Psoas muscle (tissue), 8 donors: ENCODE results near the gene TNIP3. TPM values are rescaled to one million over a fixed set of nuclear protein-coding genes. Genes with fewer than 3 reads are reported as not detected.

Experiments
- ATAC-seq, 4 donors: fragments of 200-7000 bp; cut with Tn5 transposase; one replicate each; pipeline ENCODE4 v1.9.1; 2020; ENCODE audit warnings: moderate library complexity in 3 of 4, mild to moderate bottlenecking in 2 of 4
- DNase-seq, 2 donors: peaks; one replicate each; pipeline ENCODE4 v3.0.0-alpha.2; 2020
- H3K27ac ChIP-seq: fragments of 200-600 bp; one replicate; pipeline ENCODE4 v1.8.0; 2022
- H3K27me3 ChIP-seq, 3 donors: fragments of 200-600 bp in 1 of 3; one replicate each; pipeline versions ENCODE4 v1.6.1 to v1.8.0; 2013 to 2022; ENCODE audit warnings: low read length in 2 of 3, mild to moderate bottlenecking in 2 of 3, moderate library complexity in 1 of 3; ENCODE audit not compliant: insufficient read depth in 3 of 3
- H3K36me3 ChIP-seq, 2 donors: fragments of 200-600 bp in 1 of 2; one replicate each; pipeline versions ENCODE4 v1.6.1 to v1.8.0; 2013 to 2022; ENCODE audit warnings: low read depth in 1 of 2, mild to moderate bottlenecking in 1 of 2, moderate library complexity in 1 of 2; ENCODE audit not compliant: insufficient read depth in 1 of 2
- H3K4me1 ChIP-seq: fragments of 200-600 bp; one replicate; pipeline ENCODE4 v1.8.0; 2022
- H3K4me3 ChIP-seq: fragments of 200-600 bp; one replicate; pipeline ENCODE4 v1.8.0; 2022; ENCODE audit warnings: mild to moderate bottlenecking
- H3K9me3 ChIP-seq: fragments of 200-600 bp; one replicate; pipeline ENCODE4 v1.8.0; 2022
- CTCF ChIP-seq: fragments of 200-600 bp; IDR thresholded peaks from one replicate; pipeline ENCODE4 v1.8.0; 2022; ENCODE audit warnings: antibody characterized with exemption
- WGBS, 3 donors: extraction: QIAGEN DNeasy Blood & Tissue Kit; methylation state at CpG; one replicate each; pipeline versions ENCODE4 v1.1.6 to v1.1.7; 2013; 5-methylcytosine and 5-hydroxymethylcytosine counted together
- intact Hi-C, 2 donors: fragments of 100-400 bp; cut with DNase I; formaldehyde crosslinking; loops; one replicate each; pipeline versions ENCODE4 v1.11.0 to v1.14.2; 2022
- polyA plus RNA-seq, 3 donors: library from polyadenylated mRNA; stranded (reverse); fragments of 200-250 nt; gene quantifications; one replicate each; pipeline ENCODE4 v1.2.3, GENCODE V29; 2013
- total RNA-seq, 4 donors: library from RNA; stranded (reverse); fragmentation: NEBNext Ultra II Directional in 2 of 4; extraction: Animal tissue kit (Norgen Biotek cat#: 25700) in 2 of 4; gene quantifications; one replicate each; pipeline versions ENCODE4 v1.2.1 to v1.2.4, GENCODE V29; 2021 to 2023
- donor health status: healthy with polysubstance abuse.
- donor health status: DM: no; HTN: no; CAD: no; lungs with moderate emphysema.
- donor health status: Bipolar disorder and iron deficiency.
- donor health status: healthy.
- donor health status: DM: yes; HTN: yes; CAD: no.
- donor health status: DM: no; HTN: no; CAD: no.
- donor health status: DM: no; HTN: no; CAD: no.
- donor health status: DM: yes; HTN: yes; CAD: no.

Gene TNIP3
- total and polyA plus RNA-seq, 7 donors, result not detected

DNA sequence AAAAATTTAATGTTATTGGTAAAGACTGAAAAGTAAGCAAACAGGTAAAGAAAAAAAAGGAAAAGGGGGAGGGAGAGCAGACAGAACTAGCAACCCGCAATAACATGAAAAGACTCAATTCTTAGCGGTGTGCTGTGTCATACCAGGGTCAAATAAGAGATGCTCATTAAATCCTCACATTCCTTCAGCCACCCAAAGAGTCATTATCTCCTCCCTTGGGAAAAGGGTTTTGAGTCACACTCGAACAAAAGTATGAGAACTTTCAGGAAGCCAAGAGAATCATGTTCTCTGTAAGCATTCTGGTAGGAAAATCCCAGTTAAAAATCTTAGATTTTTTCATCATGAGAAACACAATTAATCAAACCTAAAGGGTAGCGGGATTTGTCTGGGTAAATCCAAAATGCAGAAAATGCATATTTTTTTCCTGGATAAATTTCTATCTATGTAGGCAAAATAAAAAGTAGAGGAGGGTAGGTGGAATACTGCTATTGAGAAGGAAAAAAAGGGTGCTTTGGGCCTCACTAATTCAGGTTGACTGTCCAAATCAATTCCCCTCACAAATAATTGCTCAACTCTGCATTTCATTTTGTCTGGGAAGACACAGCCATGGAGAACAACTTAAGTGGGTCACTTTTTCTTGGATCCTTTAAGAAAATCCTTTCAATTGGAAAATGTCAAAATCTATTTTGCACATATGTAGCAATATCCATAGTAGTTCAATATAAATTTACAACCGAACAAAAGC lies 23.2 kb downstream of the TNIP3 start:
- no peaks in the 10 kb centered on the region for H3K9me3 ChIP-seq
- H3K27ac ChIP-seq, result no peak overlapping the region
- DNase-seq, result no peak
- 77 to 80% (median 80%) methylated on average over 5 of the region's 5 CpGs for WGBS, 3 donors
- no peak for TF ChIP-seq CTCF
- no peaks in the 10 kb centered on the region for H3K36me3 ChIP-seq
- intact Hi-C loops, result no loop called here
- H3K4me1 ChIP-seq, result no peaks in the 10 kb centered on the region
- ATAC-seq, result no peak
- no peak overlapping the region for H3K4me3 ChIP-seq
- no peaks in the 10 kb centered on the region for H3K27me3 ChIP-seq

DNA sequence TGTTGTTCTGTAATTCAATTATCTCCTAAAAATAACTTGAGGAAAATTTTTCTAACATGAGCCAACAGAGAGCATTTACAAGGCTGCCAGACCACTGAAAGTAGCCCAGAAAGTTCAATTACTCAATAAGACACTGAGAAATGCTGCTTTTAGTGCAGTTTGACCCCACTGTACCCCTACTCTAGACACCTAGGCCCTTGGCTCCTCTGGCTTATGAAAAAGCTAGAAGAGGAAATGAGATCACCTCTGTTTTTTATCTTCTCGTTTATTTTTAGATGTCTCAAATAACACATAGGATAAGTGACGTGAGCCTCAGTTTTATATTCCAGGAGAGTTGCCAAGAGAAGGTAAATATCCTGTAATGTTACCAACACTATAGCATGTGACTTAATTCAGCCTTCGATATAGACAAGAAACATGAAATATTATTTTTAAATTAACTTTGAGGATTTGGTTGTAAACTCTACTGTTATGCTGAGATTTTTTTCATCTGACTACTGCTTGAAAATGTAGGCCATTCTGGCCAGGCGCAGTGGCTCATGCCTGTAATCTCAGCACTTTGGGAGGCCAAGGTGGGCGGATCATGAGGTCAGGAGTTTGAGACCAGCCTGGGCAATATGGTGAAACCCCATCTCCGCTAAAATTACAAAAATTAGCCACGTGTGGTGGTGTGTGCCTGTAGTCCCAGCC lies 24.4 kb downstream of the TNIP3 start:
- DNase-seq (no peak), ATAC-seq (no peak)
- H3K36me3 ChIP-seq, result no peaks in the 10 kb centered on the region
- H3K9me3 ChIP-seq, result no peaks in the 10 kb centered on the region
- H3K27me3 ChIP-seq, result no peaks in the 10 kb centered on the region
- no peak overlapping the region for H3K4me3 ChIP-seq
- no peak overlapping the region for H3K27ac ChIP-seq
- no peaks in the 10 kb centered on the region for H3K4me1 ChIP-seq
- TF ChIP-seq CTCF, result no peak
- intact Hi-C loops, result no loop called here
- 64 to 67% (median 65%) methylated on average over 7 of the region's 7 CpGs for WGBS, 3 donors

- Histone ChIP-seq H3K9me3 (no peaks in the 10 kb centered on the region), H3K4me3 (no peak overlapping the region), H3K4me1 (no peaks in the 10 kb centered on the region), H3K36me3 (no peaks in the 10 kb centered on the region), H3K27me3 (no peaks in the 10 kb centered on the region), H3K27ac (no peak overlapping the region)
- 76 to 77% (median 77%) methylated on average over 5 of the region's 5 CpGs for whole genome bisulfite sequencing, 3 donors
- intact Hi-C loops, result no loop called here
- no peak for DNase-seq
- no peak for TF ChIP-seq CTCF
- ATAC-seq, result no peak
Measured at GRCh38 chr4:121138039-121138825, 25.9 kb downstream of the TNIP3 start.

GRCh38 chr4:121130326-121130660 lies 33.8 kb downstream of the TNIP3 start:
- Histone ChIP-seq H3K27me3 (no peaks in the 10 kb centered on the region), H3K27ac (no peak overlapping the region), H3K9me3 (no peaks in the 10 kb centered on the region), H3K4me3 (no peak overlapping the region), H3K36me3 (no peaks in the 10 kb centered on the region), H3K4me1 (no peaks in the 10 kb centered on the region)
- no peak for DNase-seq
- 65 to 72% (median 69%) methylated on average over 4 of the region's 4 CpGs for WGBS, 3 donors
- ATAC-seq, result no peak
- intact Hi-C loops, result no loop called here
- no peak for TF ChIP-seq CTCF
